Raji (cell line): ENCODE data around the gene MRPL1.

Experiments used
- POLR2A ChIP-seq: IDR thresholded peaks from 2 replicates; pipeline ENCODE4 v1.6.1; 2011; ENCODE audit warnings: low read depth, low read length, control low read depth; ENCODE audit not compliant: insufficient read depth

MRPL1 gene

GRCh38 chr4:77862478-77863216 lies at the start of gene MRPL1:
MRPL1 (plus strand) TSS chr4:77862830; CDS start chr4:77862849, 19 bp downstream.
- peak; percentile 96 for TF ChIP-seq POLR2A

GRCh38 chr4:77815636-77816035 lies 47.0 kb upstream of the MRPL1 start:
- no peak for TF ChIP-seq POLR2A

GRCh38 chr4:77816546-77816945 lies 46.1 kb upstream of the MRPL1 start:
- TF ChIP-seq POLR2A = no peak

- TF ChIP-seq POLR2A = no peak
These were observed 45.1 kb upstream of the MRPL1 start for GRCh38 chr4:77817304-77818072.

- TF ChIP-seq POLR2A = no peak
These were observed 44.5 kb upstream of the MRPL1 start for GRCh38 chr4:77818073-77818601.

- peak; percentile 49 for TF ChIP-seq POLR2A
These were observed 43.8 kb upstream of the MRPL1 start, which contains the start of gene CNOT6L for GRCh38 chr4:77818602-77819403. CNOT6L (minus strand) TSS chr4:77819368; CDS start chr4:77819308, 60 bp downstream.

- TF ChIP-seq POLR2A = no peak; the same call in 1 of the 2 replicates
These were observed 43.2 kb upstream of the MRPL1 start for GRCh38 chr4:77819404-77819842.

GRCh38 chr4:77819843-77820648 lies 42.6 kb upstream of the MRPL1 start:
- TF ChIP-seq POLR2A = peak; percentile 92

GRCh38 chr4:77820649-77821561 lies 41.7 kb upstream of the MRPL1 start:
- TF ChIP-seq POLR2A = peak; percentile 26; the same call in 1 of the 2 replicates

- TF ChIP-seq POLR2A = peak; percentile 4; the same call in 1 of the 2 replicates
These were observed 40.9 kb upstream of the MRPL1 start for GRCh38 chr4:77821775-77822174.

GRCh38 chr4:77826275-77826674 lies 36.4 kb upstream of the MRPL1 start:
- TF ChIP-seq POLR2A = no peak

- TF ChIP-seq POLR2A = no peak
These were observed 35.3 kb upstream of the MRPL1 start for GRCh38 chr4:77827343-77827742.

- no peak for TF ChIP-seq POLR2A
These were observed 29.4 kb upstream of the MRPL1 start for GRCh38 chr4:77833126-77833724.

GRCh38 chr4:77834403-77834802 lies 28.2 kb upstream of the MRPL1 start:
- no peak for TF ChIP-seq POLR2A
